Immature natural killer cell (primary cell): Measurements from ENCODE around the gene CPNE5. TPM values are rescaled to one million over a fixed set of nuclear protein-coding genes. Genes with fewer than 3 reads are reported as not detected.

Experiments used
- DNase-seq, 3 donors: peaks; one replicate each; pipeline ENCODE4 v3.0.0; 2022; ENCODE audit warnings: mixed read lengths in 1 of 3
- H3K27ac Mint-ChIP-seq, 6 donors: one replicate each; pipeline ENCODE4 v1.8.0; 2020; ENCODE audit warnings: mixed read lengths in 6 of 6, mild to moderate bottlenecking in 5 of 6, inconsistent platforms in 4 of 6, moderate library complexity in 3 of 6
- H3K27me3 Mint-ChIP-seq, 3 donors: one replicate each; pipeline ENCODE4 v1.8.0; 2020 to 2021; ENCODE audit warnings: low read depth in 3 of 3, mild to moderate bottlenecking in 3 of 3, mixed read lengths in 3 of 3, moderate library complexity in 3 of 3, inconsistent platforms in 1 of 3
- H3K36me3 Mint-ChIP-seq, 3 donors: one replicate each; pipeline ENCODE4 v1.8.0; 2020; ENCODE audit warnings: mixed read lengths in 3 of 3, inconsistent platforms in 2 of 3, mild to moderate bottlenecking in 2 of 3
- H3K4me1 Mint-ChIP-seq, 2 donors: one replicate each; pipeline ENCODE4 v1.8.0; 2020; ENCODE audit warnings: inconsistent platforms in 2 of 2, mild to moderate bottlenecking in 2 of 2, mixed read lengths in 2 of 2, moderate library complexity in 1 of 2
- H3K4me3 Mint-ChIP-seq, 5 donors: one replicate each; pipeline ENCODE4 v1.8.0; 2020; ENCODE audit warnings: mild to moderate bottlenecking in 5 of 5, mixed read lengths in 5 of 5, inconsistent platforms in 3 of 5, moderate library complexity in 3 of 5
- H3K9me3 Mint-ChIP-seq, 6 donors: one replicate each; pipeline ENCODE4 v1.8.0; 2020; ENCODE audit warnings: mild to moderate bottlenecking in 6 of 6, mixed read lengths in 6 of 6, inconsistent platforms in 4 of 6, moderate library complexity in 3 of 6
- polyA plus RNA-seq, 3 donors: library from polyadenylated mRNA; unstranded; fragments of 300-500 nt; fragmentation: Illumina TruSeq; gene quantifications; one replicate each; pipeline ENCODE4 v1.2.3, GENCODE V29; 2021

The CPNE5 gene
- polyA plus RNA-seq, 3 donors from 2014 or later, result 0.29 to 0.52 (median 0.49) TPM

- no peaks in the 10 kb centered on the region for H3K4me1 Mint-ChIP-seq
- H3K27me3 Mint-ChIP-seq, result peaks cover 0 to 4% (median 0%) of the 10 kb centered on the region in 3 donors
- no peak overlapping the region for H3K4me3 Mint-ChIP-seq
- DNase-seq, result no peak
- H3K36me3 Mint-ChIP-seq, result no peaks in the 10 kb centered on the region
- H3K27ac Mint-ChIP-seq, result no peak overlapping the region
- H3K9me3 Mint-ChIP-seq, result no peaks in the 10 kb centered on the region
Measured at GRCh38 chr6:36722879-36723278, 116.4 kb downstream of the CPNE5 start.

- H3K27ac Mint-ChIP-seq, result no peak overlapping the region
- no peaks in the 10 kb centered on the region for H3K4me1 Mint-ChIP-seq
- peaks cover 0 to 4% (median 0%) of the 10 kb centered on the region in 3 donors for H3K27me3 Mint-ChIP-seq
- no peak for DNase-seq
- no peak overlapping the region for H3K4me3 Mint-ChIP-seq
- H3K9me3 Mint-ChIP-seq, result no peaks in the 10 kb centered on the region
- no peaks in the 10 kb centered on the region for H3K36me3 Mint-ChIP-seq
Measured at GRCh38 chr6:36722365-36722764, 116.9 kb downstream of the CPNE5 start.

GRCh38 chr6:36721369-36722140, 117.7 kb downstream of the CPNE5 start:
- DNase-seq, result no peak
- no peaks in the 10 kb centered on the region for H3K36me3 Mint-ChIP-seq
- no peak overlapping the region for H3K27ac Mint-ChIP-seq
- no peaks in the 10 kb centered on the region for H3K4me1 Mint-ChIP-seq
- H3K9me3 Mint-ChIP-seq, result no peaks in the 10 kb centered on the region
- H3K4me3 Mint-ChIP-seq, result no peak overlapping the region
- H3K27me3 Mint-ChIP-seq, result peaks cover 0 to 4% (median 0%) of the 10 kb centered on the region in 3 donors

- DNase-seq, result no peak
- H3K9me3 Mint-ChIP-seq, result no peaks in the 10 kb centered on the region
- no peaks in the 10 kb centered on the region for H3K36me3 Mint-ChIP-seq
- no peak overlapping the region for H3K4me3 Mint-ChIP-seq
- H3K27me3 Mint-ChIP-seq, result peaks cover 0 to 2% (median 0%) of the 10 kb centered on the region in 3 donors
- no peaks in the 10 kb centered on the region for H3K4me1 Mint-ChIP-seq
- H3K27ac Mint-ChIP-seq, result no peak overlapping the region
Measured at GRCh38 chr6:36720251-36721141, 118.7 kb downstream of the CPNE5 start.

GRCh38 chr6:36719126-36719525, 120.1 kb downstream of the CPNE5 start:
- Mint-ChIP-seq H3K4me3 (no peak overlapping the region), H3K27me3 (no peaks in the 10 kb centered on the region), H3K27ac (peak overlapping the region in 1 of 6 donors; percentile 35), H3K9me3 (no peaks in the 10 kb centered on the region), H3K36me3 (no peaks in the 10 kb centered on the region), H3K4me1 (no peaks in the 10 kb centered on the region)
- no peak for DNase-seq

GRCh38 chr6:36718560-36718959, 120.7 kb downstream of the CPNE5 start:
- H3K4me3 Mint-ChIP-seq, result no peak overlapping the region
- H3K27me3 Mint-ChIP-seq, result no peaks in the 10 kb centered on the region
- no peak overlapping the region for H3K27ac Mint-ChIP-seq
- no peaks in the 10 kb centered on the region for H3K9me3 Mint-ChIP-seq
- H3K4me1 Mint-ChIP-seq, result no peaks in the 10 kb centered on the region
- no peak for DNase-seq
- H3K36me3 Mint-ChIP-seq, result no peaks in the 10 kb centered on the region

- H3K27me3 Mint-ChIP-seq, result no peaks in the 10 kb centered on the region
- no peaks in the 10 kb centered on the region for H3K4me1 Mint-ChIP-seq
- no peak for DNase-seq
- H3K4me3 Mint-ChIP-seq, result no peak overlapping the region
- no peaks in the 10 kb centered on the region for H3K9me3 Mint-ChIP-seq
- H3K27ac Mint-ChIP-seq, result no peak overlapping the region
- no peaks in the 10 kb centered on the region for H3K36me3 Mint-ChIP-seq
Measured at GRCh38 chr6:36717871-36718540, 121.2 kb downstream of the CPNE5 start.

- H3K27me3 Mint-ChIP-seq, result no peaks in the 10 kb centered on the region
- H3K36me3 Mint-ChIP-seq, result no peaks in the 10 kb centered on the region
- no peak for DNase-seq
- H3K27ac Mint-ChIP-seq, result no peak overlapping the region
- H3K9me3 Mint-ChIP-seq, result no peaks in the 10 kb centered on the region
- H3K4me3 Mint-ChIP-seq, result no peak overlapping the region
- no peaks in the 10 kb centered on the region for H3K4me1 Mint-ChIP-seq
Measured at GRCh38 chr6:36717231-36717825, 121.9 kb downstream of the CPNE5 start.

GRCh38 chr6:36716476-36717093, 122.7 kb downstream of the CPNE5 start:
- Mint-ChIP-seq H3K27me3 (no peaks in the 10 kb centered on the region), H3K9me3 (no peaks in the 10 kb centered on the region), H3K27ac (no peak overlapping the region), H3K4me3 (no peak overlapping the region), H3K36me3 (no peaks in the 10 kb centered on the region), H3K4me1 (no peaks in the 10 kb centered on the region)
- no peak for DNase-seq

- Mint-ChIP-seq H3K9me3 (no peaks in the 10 kb centered on the region), H3K4me3 (no peak overlapping the region), H3K36me3 (no peaks in the 10 kb centered on the region), H3K4me1 (no peaks in the 10 kb centered on the region), H3K27ac (no peak overlapping the region), H3K27me3 (no peaks in the 10 kb centered on the region)
- DNase-seq, result no peak
Measured at GRCh38 chr6:36715469-36715868, 123.8 kb downstream of the CPNE5 start.

GRCh38 chr6:36714511-36714910, 124.7 kb downstream of the CPNE5 start:
- H3K4me3 Mint-ChIP-seq, result no peak overlapping the region
- no peak for DNase-seq
- H3K9me3 Mint-ChIP-seq, result no peaks in the 10 kb centered on the region
- no peaks in the 10 kb centered on the region for H3K4me1 Mint-ChIP-seq
- peak overlapping the region in 1 of 6 donors; percentile 35 for H3K27ac Mint-ChIP-seq
- H3K36me3 Mint-ChIP-seq, result no peaks in the 10 kb centered on the region
- H3K27me3 Mint-ChIP-seq, result no peaks in the 10 kb centered on the region

- Mint-ChIP-seq H3K9me3 (no peaks in the 10 kb centered on the region), H3K36me3 (no peaks in the 10 kb centered on the region), H3K4me1 (no peaks in the 10 kb centered on the region), H3K27ac (no peak overlapping the region), H3K27me3 (no peaks in the 10 kb centered on the region), H3K4me3 (no peak overlapping the region)
- DNase-seq, result no peak
Measured at GRCh38 chr6:36713846-36714245, 125.4 kb downstream of the CPNE5 start.

GRCh38 chr6:36712816-36713215, 126.4 kb downstream of the CPNE5 start:
- DNase-seq, result no peak
- Mint-ChIP-seq H3K4me3 (no peak overlapping the region), H3K27ac (no peak overlapping the region), H3K36me3 (no peaks in the 10 kb centered on the region), H3K27me3 (no peaks in the 10 kb centered on the region), H3K4me1 (no peaks in the 10 kb centered on the region), H3K9me3 (no peaks in the 10 kb centered on the region)
